ENCODE measurements around the gene ADAM33. TPM values are rescaled to one million over a fixed set of nuclear protein-coding genes. Genes with fewer than 3 reads are reported as not detected.

The ADAM33 gene
- total RNA-seq, 2 donors from 2014 or later: 18.2 to 38.3 TPM

DNA sequence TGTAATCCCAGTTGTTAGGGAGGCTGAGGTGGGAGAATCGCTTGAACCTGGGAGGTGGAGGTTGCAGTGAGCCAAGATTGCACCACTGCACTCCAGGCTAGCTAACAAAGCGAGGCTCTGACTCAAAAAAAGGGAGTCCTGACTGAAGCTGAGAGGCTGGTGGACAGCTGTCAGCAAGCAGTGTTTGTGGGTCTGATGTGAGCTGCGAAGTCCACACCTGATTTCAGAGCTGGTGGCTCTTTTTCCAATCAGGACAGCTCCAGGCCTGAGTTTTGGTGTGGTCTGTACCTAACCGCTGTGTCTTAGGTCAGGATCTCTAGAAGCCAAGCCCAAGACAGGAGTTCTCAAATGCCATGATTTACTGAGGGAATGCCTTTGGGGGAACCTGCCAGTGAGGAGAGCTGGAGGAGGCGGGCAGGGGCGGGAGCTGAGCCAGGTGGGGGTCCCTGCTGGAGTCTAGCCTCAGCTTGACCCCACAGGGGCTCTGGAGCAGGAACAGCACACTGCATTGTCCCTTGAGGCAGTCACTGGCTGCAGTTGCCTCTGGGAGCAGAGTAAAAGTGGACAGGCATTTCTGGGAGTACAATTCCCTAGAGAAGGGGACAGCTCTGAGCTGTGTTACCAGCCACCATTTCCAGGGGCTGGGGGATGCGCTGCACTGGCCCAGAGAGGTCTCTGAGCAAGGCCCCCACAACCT lies 23.6 kb downstream of the ADAM33 start:
- intact Hi-C loops (cut with DNase I): no loop called here
- Histone ChIP-seq H3K9me3 (no peaks in the 10 kb centered on the region), H3K36me3 (no peaks in the 10 kb centered on the region), H3K27me3 (replicated peaks; ENCODE audit: insufficient read depth) (peaks cover 20% of the 10 kb centered on the region), H3K4me1 (replicated peaks) (no peaks in the 10 kb centered on the region), H3K27ac (no peak overlapping the region), H3K4me3 (no peak overlapping the region)
- WGBS: 78% methylated on average over 7 of the region's 7 CpGs
- no peak for DNase-seq (ENCODE audit: low spot score)
- no peak for TF ChIP-seq POLR2A (IDR thresholded peaks at IDR 0.05)
- no peak for TF ChIP-seq POLR2AphosphoS5 (IDR thresholded peaks at IDR 0.05)
- TF ChIP-seq, protein P1, sequence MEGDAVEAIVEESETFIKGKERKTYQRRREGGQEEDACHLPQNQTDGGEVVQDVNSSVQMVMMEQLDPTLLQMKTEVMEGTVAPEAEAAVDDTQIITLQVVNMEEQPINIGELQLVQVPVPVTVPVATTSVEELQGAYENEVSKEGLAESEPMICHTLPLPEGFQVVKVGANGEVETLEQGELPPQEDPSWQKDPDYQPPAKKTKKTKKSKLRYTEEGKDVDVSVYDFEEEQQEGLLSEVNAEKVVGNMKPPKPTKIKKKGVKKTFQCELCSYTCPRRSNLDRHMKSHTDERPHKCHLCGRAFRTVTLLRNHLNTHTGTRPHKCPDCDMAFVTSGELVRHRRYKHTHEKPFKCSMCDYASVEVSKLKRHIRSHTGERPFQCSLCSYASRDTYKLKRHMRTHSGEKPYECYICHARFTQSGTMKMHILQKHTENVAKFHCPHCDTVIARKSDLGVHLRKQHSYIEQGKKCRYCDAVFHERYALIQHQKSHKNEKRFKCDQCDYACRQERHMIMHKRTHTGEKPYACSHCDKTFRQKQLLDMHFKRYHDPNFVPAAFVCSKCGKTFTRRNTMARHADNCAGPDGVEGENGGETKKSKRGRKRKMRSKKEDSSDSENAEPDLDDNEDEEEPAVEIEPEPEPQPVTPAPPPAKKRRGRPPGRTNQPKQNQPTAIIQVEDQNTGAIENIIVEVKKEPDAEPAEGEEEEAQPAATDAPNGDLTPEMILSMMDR (IDR thresholded peaks at IDR 0.05): no peak

DNA sequence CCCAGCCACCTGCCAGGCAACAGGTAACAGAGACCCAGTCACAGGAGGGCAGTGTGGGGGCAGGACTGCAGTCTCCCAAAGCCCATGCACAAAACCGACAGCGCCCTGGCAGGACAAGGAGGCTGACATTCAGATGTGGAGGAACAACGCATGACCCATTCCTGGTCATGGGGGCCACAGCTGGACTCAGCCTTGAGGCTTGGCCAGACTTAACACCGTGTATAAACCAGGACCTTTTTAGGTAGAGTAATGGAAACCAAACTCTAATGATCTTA lies 26.7 kb downstream of the ADAM33 start:
- Histone ChIP-seq H3K27me3 (replicated peaks; ENCODE audit: insufficient read depth) (peaks cover 5% of the 10 kb centered on the region), H3K4me3 (no peak overlapping the region), H3K36me3 (no peaks in the 10 kb centered on the region), H3K27ac (no peak overlapping the region), H3K4me1 (replicated peaks) (no peaks in the 10 kb centered on the region), H3K9me3 (no peaks in the 10 kb centered on the region)
- intact Hi-C loops (cut with DNase I): no loop called here
- WGBS: 70% methylated on average over 4 of the region's 4 CpGs
- no peak for DNase-seq (ENCODE audit: low spot score)
- TF ChIP-seq, protein P1 (IDR thresholded peaks at IDR 0.05): no peak
- no peak for TF ChIP-seq POLR2A (IDR thresholded peaks at IDR 0.05)

DNA sequence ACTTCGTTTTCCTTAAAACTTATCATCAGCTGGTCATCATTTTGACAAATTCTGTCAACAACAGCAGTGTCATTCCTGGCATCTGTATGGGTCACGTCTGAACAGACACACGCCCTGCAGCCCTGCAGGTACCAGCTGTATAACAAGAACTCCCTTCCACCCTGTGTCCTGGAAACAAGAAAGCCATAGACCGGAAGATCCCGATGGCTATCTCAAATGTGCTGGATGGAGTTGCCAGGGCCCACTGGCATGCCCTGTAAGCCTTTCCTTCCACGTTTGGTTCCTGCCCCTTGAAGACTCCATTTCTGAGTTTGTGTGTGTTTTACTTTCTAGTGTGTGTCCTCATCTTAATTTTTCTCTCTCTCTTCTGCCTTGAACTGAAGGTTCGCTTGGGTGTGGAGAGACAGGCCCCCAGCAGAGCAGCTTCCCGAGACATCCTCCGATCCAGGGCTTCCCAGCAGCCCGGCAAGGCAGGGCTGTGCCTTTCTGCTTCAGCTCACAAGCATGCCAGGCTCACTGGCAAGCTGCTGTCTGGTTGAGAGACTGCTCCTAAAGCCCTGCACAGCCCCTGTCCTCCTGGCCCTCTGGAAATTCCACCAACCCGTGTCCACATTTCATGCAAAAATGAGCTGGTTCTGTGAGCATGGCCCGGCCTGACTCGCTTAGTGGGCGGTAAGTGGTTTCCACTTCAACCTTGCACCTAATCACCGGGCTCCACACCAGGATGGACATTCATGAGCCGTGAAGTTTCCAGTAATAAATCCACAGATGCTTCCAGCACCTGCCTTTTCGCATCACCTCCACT lies 27.3 kb downstream of the ADAM33 start:
- TF ChIP-seq POLR2AphosphoS5 (IDR thresholded peaks at IDR 0.05) (no peak), POLR2A (IDR thresholded peaks at IDR 0.05) (no peak)
- TF ChIP-seq, protein P1 (IDR thresholded peaks at IDR 0.05): no peak
- Histone ChIP-seq H3K9me3 (no peaks in the 10 kb centered on the region), H3K27me3 (replicated peaks; ENCODE audit: insufficient read depth) (peaks cover 5% of the 10 kb centered on the region), H3K27ac (no peak overlapping the region), H3K36me3 (no peaks in the 10 kb centered on the region), H3K4me1 (replicated peaks) (no peaks in the 10 kb centered on the region), H3K4me3 (no peak overlapping the region)
- 71% methylated on average over 17 of the region's 17 CpGs for WGBS
- DNase-seq (ENCODE audit: low spot score): no peak
- intact Hi-C loops (cut with DNase I): no loop called here

DNA sequence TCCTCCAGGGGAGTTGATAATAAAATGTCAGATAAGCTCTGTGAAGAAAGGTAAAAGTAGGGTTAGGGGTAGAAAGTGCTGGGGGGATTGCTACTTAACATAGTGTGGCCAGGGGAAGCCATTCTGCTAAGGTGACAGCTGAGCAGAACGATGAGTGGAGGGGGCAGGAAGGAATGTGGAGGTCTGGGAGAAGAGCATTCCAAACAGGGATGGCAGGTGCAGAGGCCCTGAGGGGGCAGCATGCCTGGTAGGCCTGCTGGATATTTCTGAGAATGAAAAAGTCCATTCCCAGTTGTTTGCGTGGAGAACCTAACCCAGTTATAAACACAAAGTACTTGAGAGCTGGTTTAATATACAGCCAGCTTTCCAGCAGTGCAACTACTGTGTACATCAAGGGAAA lies 27.9 kb downstream of the ADAM33 start:
- Histone ChIP-seq H3K4me3 (no peak overlapping the region), H3K27ac (no peak overlapping the region), H3K36me3 (no peaks in the 10 kb centered on the region), H3K27me3 (replicated peaks; ENCODE audit: insufficient read depth) (no peaks in the 10 kb centered on the region), H3K4me1 (replicated peaks) (no peaks in the 10 kb centered on the region), H3K9me3 (no peaks in the 10 kb centered on the region)
- DNase-seq (ENCODE audit: low spot score): no peak
- TF ChIP-seq POLR2A (IDR thresholded peaks at IDR 0.05) (no peak), POLR2AphosphoS5 (IDR thresholded peaks at IDR 0.05) (no peak)
- TF ChIP-seq, protein P1 (IDR thresholded peaks at IDR 0.05): no peak
- 50% methylated on average over 2 of the region's 2 CpGs for WGBS
- intact Hi-C loops (cut with DNase I): no loop called here
